Measurements from ENCODE around the gene ACTN4.

ACTN4 gene

DNA sequence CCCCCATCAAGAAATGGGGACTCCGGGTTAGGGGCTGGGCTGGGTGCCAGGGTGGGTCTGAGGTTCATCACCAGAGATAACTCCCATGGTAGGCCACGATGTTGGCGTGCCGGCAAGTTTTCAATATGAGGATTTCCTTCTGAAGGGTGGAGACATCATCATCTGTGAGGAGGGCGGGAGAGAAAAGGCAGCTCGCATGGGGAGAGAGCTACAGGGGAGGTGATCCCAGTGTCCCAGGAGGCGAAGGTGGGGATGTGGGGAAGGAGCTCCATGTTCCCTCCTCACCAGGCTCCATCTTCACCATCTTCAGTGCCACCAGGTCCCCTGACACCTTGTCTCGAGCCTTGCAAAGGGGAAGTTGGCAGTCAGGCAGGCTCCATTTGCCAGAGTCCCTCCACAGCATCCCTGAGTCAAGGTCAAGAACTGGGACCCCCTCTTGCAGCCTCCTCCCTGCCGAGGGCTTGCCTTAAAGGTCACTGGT lies 30.1 kb upstream of the ACTN4 start:
- DNase-seq (ENCODE audit: low read depth), result no peak
- H3K4me3 ChIP-seq (ENCODE audit: low read length), result no peak overlapping the region
- TF ChIP-seq, protein P1, sequence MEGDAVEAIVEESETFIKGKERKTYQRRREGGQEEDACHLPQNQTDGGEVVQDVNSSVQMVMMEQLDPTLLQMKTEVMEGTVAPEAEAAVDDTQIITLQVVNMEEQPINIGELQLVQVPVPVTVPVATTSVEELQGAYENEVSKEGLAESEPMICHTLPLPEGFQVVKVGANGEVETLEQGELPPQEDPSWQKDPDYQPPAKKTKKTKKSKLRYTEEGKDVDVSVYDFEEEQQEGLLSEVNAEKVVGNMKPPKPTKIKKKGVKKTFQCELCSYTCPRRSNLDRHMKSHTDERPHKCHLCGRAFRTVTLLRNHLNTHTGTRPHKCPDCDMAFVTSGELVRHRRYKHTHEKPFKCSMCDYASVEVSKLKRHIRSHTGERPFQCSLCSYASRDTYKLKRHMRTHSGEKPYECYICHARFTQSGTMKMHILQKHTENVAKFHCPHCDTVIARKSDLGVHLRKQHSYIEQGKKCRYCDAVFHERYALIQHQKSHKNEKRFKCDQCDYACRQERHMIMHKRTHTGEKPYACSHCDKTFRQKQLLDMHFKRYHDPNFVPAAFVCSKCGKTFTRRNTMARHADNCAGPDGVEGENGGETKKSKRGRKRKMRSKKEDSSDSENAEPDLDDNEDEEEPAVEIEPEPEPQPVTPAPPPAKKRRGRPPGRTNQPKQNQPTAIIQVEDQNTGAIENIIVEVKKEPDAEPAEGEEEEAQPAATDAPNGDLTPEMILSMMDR (conservative IDR thresholded peaks at IDR 0.05; ENCODE audit: low read depth, low read length), result no peak

DNA sequence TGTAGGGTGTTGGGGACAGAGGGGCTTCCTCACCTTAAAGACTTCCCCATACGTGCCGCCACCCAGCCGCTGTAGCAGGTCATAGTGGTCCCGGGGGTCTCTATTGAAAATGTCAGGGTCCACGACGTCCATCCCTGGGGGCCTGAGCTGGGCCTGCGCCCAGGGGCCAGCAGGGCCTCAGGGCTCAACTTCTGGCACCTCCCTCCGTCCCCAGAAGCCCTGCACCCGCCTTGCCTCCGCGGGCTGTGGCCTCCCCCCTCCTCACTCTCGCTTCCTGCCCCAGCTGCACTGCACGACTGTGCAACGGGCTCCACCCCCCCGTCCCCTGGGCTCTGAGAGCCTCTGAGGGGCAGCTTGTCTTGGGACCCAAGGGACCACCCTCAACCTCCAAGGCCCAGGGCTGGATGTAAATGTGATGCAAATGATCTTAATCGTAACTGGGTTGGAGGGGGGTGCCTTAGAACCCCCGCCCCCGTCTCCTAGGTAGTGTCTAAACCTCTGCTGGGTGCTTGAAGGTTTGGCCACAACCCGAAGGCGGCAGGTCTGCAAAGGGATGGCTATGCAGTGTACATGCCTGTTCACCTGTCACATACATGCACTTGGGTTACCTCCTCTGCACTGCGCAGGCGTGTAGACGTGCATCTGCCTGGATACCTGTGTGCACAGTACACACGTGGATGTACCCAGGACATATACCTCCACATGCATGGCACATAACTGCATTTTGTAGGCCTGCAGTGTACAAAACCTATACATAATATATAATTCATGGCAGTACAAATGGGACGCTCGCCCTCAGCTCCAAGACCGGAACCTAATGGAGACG lies 29.5 kb upstream of the ACTN4 start, which contains the start of gene MAP4K1:
Gene MAP4K1, minus strand, starts transcription at position 190 of the 826 bp plus-strand sequence. Its CDS starts 58 bp downstream, at position 132.
- H3K4me3 ChIP-seq (ENCODE audit: low read length), result peak within 1 kb of the TSS; percentile 100
- no peak for DNase-seq (ENCODE audit: low read depth)
- TF ChIP-seq, protein P1 (conservative IDR thresholded peaks at IDR 0.05; ENCODE audit: low read depth, low read length), result no peak

DNA sequence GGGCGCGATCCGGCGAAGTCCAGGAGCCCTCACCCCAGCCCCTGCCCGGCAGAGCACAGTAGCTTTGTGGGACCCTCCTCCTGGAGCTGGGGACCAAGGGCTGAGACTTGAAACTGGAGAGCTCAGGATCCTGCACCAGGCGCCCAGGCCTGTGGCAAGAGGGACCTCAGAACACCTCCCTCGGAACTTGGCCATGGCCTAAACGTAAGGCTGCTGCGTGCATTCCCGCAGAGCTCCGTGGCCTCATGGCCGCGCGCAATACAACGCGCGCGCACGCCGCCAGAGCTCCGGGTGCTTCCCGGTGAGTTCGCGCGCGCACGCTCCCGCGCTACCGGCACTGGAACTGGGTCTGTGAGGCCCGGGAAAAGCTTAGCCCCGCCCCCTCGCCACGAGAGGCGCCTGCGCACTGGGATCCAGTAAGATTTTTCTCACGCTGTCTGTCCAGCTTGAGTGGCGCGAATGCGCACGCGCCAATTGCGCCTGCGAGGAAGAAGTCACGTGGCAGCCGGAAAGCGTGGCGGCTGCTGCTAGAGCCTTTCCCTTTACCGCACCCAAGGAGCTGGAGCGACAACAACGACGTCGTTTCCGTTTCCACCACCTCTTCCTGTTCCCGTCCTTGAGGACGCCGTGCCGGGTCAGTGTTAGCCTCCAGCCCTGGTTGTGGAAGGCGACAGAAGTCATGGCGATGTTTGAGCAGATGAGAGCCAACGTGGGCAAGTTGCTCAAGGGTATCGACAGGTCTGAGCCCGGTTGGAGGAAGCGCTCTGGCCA lies 28.7 kb upstream of the ACTN4 start, which contains the start of gene EIF3K:
Gene EIF3K, plus strand, starts transcription at position 599 of the 771 bp plus-strand sequence. Its CDS starts 81 bp downstream, at position 680.
- TF ChIP-seq, protein P1 (conservative IDR thresholded peaks at IDR 0.05; ENCODE audit: low read depth, low read length), result no peak
- DNase-seq (ENCODE audit: low read depth), result peak; percentile 93
- H3K4me3 ChIP-seq (ENCODE audit: low read length), result peak within 1 kb of the TSS; percentile 100

DNA sequence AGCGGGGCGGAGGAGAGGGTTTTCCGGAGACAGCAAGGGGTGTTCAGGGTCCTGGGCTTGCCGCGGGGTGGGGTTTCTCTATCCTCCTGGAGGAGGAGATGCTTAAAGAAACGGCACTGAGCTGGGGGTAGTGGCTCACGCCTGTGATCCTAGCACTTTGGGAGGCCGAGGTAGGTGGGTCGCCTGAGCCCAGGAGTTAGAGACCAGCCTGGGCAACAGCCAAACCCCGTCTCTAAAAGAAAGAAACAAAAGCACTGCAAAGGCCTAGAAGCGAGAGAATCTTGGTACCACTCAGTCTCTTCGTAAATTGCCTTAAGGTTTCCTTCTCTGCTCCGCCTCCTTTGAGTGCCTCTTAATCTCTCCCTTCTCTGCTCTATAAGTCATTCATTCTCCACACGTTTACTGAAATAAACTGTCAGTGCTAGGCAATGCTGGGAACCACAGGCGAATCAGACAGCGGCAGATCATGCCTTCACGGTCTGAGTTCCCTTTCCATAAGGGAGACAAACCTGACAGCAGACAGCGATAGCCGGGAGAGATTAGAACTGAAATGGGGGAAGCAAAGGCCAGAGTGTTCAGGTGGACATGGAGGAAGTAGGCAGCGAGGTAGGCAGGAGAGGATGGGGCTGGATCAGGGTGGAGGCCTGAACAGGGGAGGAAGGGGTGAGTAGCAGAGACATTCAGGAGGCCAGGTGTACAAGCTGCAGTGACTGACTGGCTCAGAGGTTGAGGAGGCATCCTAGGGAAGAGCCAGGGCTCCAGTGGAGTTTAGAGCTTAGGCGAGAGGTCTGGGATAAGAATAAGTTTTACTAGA lies 27.9 kb upstream of the ACTN4 start:
- H3K4me3 ChIP-seq (ENCODE audit: low read length), result peak overlapping the region; percentile 100

DNA sequence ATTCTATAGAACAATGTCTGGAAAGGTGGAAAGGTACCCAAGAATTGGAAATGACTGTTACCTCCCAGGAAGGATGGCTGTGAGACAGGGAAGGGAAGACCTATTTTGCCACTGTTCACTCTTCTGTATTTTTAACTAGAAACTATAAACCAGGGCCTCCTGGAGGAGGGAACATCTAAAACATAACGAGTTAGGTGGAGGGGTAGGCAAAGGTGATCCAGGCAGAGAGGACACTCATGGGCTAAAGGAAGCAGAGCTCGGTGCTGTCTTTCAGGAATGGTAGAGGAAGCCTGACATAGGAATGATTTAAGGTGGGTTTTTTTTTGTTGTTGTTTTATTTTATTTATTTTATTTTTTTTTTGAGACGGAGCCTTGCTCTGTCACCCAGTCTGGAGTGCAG lies 22.6 kb upstream of the ACTN4 start:
- no peak overlapping the region for H3K4me3 ChIP-seq (ENCODE audit: low read length)
- DNase-seq (ENCODE audit: low read depth), result no peak
- TF ChIP-seq, protein P1 (conservative IDR thresholded peaks at IDR 0.05; ENCODE audit: low read depth, low read length), result no peak

More for the DNA sequence above, 27.9 kb upstream of the ACTN4 start:
- TF ChIP-seq, protein P1 (conservative IDR thresholded peaks at IDR 0.05; ENCODE audit: low read depth, low read length), result no peak
- DNase-seq (ENCODE audit: low read depth), result no peak

DNA sequence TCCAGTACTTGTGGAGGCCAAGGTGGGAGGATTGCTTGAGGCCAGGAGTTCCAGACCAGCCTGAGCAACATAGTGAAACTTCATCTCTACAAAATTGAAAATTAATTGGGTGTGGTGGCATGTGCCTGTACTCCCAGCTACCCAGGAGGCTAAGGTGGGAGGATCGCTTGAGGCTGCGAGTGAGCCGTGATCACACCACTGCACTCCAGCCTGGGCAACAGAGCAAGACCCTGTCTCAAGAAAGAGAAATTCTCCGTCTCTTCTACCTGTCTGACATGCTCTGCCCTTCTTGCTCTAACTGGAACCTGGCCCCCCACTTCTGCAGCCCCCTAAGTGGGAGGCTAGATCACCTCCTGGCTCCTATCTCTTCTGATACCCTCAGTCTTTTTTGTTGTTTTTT lies 21.0 kb upstream of the ACTN4 start:
- DNase-seq (ENCODE audit: low read depth), result no peak
- TF ChIP-seq, protein P1 (conservative IDR thresholded peaks at IDR 0.05; ENCODE audit: low read depth, low read length), result no peak
- no peak overlapping the region for H3K4me3 ChIP-seq (ENCODE audit: low read length)
